Peyer's patch (tissue), 4 donors: ENCODE data around the gene TECPR2. TPM values are rescaled to one million over a fixed set of nuclear protein-coding genes. Genes with fewer than 3 reads are reported as not detected.

Experiments used
- DNase-seq, 3 donors: peaks; one replicate each; pipeline ENCODE4 v3.0.0-alpha.2; 2017 to 2019
- H3K27ac ChIP-seq, 4 donors: fragments of 200-600 bp; sonication (generic); one replicate each; pipeline ENCODE4 v1.5.1; 2016 to 2019
- H3K27me3 ChIP-seq, 2 donors: fragments of 200-600 bp; sonication (generic); one replicate each; pipeline ENCODE4 v1.5.1; 2019
- H3K36me3 ChIP-seq, 3 donors: fragments of 200-600 bp; sonication (generic); one replicate each; pipeline ENCODE4 v1.5.1; 2016 to 2019
- H3K4me1 ChIP-seq, 4 donors: fragments of 200-600 bp; sonication (generic); one replicate each; pipeline ENCODE4 v1.5.1; 2016 to 2019
- H3K4me3 ChIP-seq, 4 donors: fragments of 200-600 bp; sonication (generic); 1 replicate in 3 of 4; 2 replicates in 1 of 4; pipeline ENCODE4 v1.5.1; 2016 to 2019; ENCODE audit warnings: mild to moderate bottlenecking in 1 of 4
- H3K9me3 ChIP-seq, 4 donors: fragments of 200-600 bp; sonication (generic); one replicate each; pipeline ENCODE4 v1.5.1; 2016 to 2019; ENCODE audit warnings: mild to moderate bottlenecking in 1 of 4
- POLR2A ChIP-seq, 2 donors: fragments of 450-650 bp; IDR thresholded peaks; one replicate each; pipeline ENCODE4 v1.5.1; 2017; ENCODE audit warnings: antibody characterized with exemption in 2 of 2, mild to moderate bottlenecking in 2 of 2, moderate library complexity in 2 of 2
- total RNA-seq, 4 donors: library from RNA; depleted of rRNA; stranded (reverse); fragments of >200 nt; gene quantifications; one replicate each; pipeline ENCODE4 v1.1.0, GENCODE V29; 2016
- TF ChIP-seq, protein P1 (sequence below), 6 experiments: fragments of 450-650 bp in 4 of 6; fragments of 200-600 bp in 2 of 6; sonication (generic) in 1 of 6; IDR thresholded peaks; one replicate each; pipeline ENCODE4 v1.5.1; 2017 to 2019; ENCODE audit warnings: antibody characterized with exemption in 6 of 6, mild to moderate bottlenecking in 3 of 6, moderate library complexity in 1 of 6

Gene TECPR2
- total RNA-seq, 4 donors from 2014 or later, result 21.5 to 45.3 (median 22.4) TPM

DNA sequence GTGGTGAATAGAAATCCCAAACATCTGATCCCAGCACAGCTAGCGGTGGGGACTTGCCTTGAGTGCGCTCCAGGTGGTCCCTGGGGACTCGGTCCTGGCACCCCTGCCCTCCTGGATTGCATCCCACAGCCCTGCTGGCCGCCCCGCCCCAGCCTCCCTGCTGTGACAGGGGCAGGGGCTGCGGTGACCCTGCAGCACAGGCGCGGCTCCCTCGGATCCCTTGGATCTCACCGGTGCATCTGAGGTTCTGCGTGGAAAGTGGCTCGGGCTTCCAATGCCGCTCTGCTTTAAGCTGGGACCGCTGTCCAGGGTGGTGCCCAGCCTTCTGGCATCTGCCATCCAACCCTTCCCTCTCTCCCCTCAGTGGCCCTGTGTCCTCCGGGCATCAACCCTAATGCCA lies 130.8 kb downstream of the TECPR2 start:
- H3K27ac ChIP-seq, result no peak overlapping the region
- H3K9me3 ChIP-seq, result no peaks in the 10 kb centered on the region
- H3K36me3 ChIP-seq, result peaks cover 0 to 15% (median 0%) of the 10 kb centered on the region in 3 donors
- no peaks in the 10 kb centered on the region for H3K4me1 ChIP-seq
- peak in 1 of 3 donors; percentile 16 for DNase-seq
- TF ChIP-seq, protein P1, sequence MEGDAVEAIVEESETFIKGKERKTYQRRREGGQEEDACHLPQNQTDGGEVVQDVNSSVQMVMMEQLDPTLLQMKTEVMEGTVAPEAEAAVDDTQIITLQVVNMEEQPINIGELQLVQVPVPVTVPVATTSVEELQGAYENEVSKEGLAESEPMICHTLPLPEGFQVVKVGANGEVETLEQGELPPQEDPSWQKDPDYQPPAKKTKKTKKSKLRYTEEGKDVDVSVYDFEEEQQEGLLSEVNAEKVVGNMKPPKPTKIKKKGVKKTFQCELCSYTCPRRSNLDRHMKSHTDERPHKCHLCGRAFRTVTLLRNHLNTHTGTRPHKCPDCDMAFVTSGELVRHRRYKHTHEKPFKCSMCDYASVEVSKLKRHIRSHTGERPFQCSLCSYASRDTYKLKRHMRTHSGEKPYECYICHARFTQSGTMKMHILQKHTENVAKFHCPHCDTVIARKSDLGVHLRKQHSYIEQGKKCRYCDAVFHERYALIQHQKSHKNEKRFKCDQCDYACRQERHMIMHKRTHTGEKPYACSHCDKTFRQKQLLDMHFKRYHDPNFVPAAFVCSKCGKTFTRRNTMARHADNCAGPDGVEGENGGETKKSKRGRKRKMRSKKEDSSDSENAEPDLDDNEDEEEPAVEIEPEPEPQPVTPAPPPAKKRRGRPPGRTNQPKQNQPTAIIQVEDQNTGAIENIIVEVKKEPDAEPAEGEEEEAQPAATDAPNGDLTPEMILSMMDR (IDR thresholded peaks at IDR 0.05), result no peak
- no peak for TF ChIP-seq POLR2A (IDR thresholded peaks at IDR 0.05)
- H3K4me3 ChIP-seq, result no peak overlapping the region
- H3K27me3 ChIP-seq, result no peaks in the 10 kb centered on the region

DNA sequence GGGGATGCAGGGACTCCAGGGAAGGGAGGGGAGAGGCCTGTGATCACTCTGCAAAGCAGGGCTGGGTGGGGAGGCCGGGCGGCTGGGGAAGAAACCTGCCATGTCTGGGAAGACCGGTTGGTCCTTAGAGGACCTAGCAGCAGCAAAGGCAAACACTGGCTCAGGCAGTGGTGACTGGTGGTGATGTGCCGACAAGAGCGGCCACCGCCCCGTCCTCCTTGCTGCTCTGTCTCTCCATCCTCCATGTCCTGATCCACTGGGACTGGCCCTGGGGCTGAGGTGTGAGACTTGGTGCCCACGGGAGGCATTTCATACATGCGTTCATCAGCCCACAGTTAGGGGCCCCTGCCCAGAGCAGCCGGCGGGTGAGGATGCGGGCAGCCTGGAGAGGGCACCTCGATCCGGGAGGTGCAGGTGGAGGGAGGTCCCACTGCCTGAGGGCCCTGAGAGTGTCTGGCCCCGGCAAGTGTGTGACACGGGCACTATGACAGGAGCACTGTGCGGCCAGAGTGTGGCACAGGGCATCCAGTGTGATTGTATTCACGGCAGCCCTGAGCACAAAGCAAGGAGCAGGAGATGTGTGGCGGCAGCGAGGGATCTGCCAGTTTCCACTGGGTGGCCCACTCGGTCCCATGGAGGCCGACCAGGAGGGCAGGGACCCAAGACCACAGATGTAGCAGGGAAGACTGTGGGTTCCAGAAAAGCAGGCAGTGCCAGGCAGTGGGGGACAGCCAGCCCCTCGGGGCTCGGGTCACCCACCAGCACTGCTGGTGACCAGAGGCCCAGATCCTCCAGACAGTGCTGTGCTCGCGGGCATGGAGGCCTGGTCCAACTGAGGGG lies 133.0 kb downstream of the TECPR2 start:
- Histone ChIP-seq H3K36me3 (peaks cover 0 to 20% (median 0%) of the 10 kb centered on the region in 3 donors), H3K27ac (no peak overlapping the region), H3K4me1 (no peaks in the 10 kb centered on the region), H3K9me3 (no peaks in the 10 kb centered on the region), H3K4me3 (no peak overlapping the region), H3K27me3 (no peaks in the 10 kb centered on the region)
- no peak for DNase-seq
- TF ChIP-seq, protein P1 (IDR thresholded peaks at IDR 0.05), result no peak
- TF ChIP-seq POLR2A (IDR thresholded peaks at IDR 0.05), result no peak

DNA sequence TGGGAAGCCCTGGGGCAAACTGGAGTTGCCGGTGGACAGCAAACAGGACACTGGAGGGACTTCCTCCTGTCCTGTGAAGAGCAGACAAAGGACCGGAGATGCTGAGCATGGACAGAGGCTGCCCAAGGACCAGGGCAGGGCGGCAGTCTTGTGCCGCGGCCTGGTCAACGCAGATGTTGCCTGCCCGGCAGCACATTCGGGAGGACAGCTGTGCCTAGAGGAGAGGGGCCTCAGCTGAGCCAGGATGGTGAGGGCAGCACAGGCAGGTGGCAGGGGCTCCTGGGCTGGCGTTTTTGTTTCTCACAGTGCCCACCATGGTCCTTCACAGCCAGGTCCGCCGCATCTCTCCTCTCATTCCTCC lies 133.6 kb downstream of the TECPR2 start:
- Histone ChIP-seq H3K9me3 (no peaks in the 10 kb centered on the region), H3K27me3 (no peaks in the 10 kb centered on the region), H3K36me3 (peaks cover 0 to 20% (median 0%) of the 10 kb centered on the region in 3 donors), H3K4me1 (no peaks in the 10 kb centered on the region), H3K27ac (no peak overlapping the region), H3K4me3 (no peak overlapping the region)
- no peak for DNase-seq
- no peak for TF ChIP-seq POLR2A (IDR thresholded peaks at IDR 0.05)
- TF ChIP-seq, protein P1 (IDR thresholded peaks at IDR 0.05), result no peak

DNA sequence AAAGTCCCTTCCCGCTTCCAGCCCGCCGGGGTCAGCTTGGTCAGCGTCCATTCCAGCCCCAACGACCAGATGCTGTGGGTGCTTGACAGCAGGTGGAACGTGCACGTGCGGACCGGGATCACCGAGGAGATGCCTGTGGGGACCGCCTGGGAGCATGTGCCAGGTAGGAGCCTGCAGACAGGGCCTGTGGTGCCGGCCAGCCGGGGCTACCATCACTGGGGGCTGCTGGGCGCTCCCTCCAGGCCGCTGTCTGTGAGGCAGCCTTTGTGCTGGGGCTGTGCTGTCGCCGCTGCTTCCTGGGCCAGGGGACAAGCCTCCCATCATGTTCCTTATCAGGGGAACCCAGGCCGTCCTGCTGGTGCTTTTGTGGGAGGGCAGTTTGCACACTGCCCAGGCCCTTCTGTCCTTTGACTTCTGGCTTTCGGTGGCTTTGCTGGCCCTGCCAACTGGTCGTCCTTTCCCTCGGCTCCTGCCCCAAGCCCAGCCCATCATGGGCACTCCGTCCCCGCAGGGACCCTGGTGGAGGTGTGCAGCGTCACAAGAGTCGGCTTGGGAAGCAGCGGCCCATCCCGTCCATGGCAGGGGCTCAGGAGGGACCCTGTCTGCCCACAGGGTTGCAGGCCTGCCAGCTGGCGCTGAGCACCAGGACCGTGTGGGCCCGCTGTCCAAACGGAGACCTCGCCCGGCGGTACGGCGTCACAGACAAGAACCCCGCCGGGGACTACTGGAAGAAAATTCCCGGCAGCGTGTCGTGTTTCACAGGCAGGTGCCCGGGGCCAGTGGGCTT lies 134.4 kb downstream of the TECPR2 start:
- Histone ChIP-seq H3K9me3 (no peaks in the 10 kb centered on the region), H3K4me3 (no peak overlapping the region), H3K36me3 (peaks cover 0 to 20% (median 0%) of the 10 kb centered on the region in 3 donors), H3K27me3 (no peaks in the 10 kb centered on the region), H3K4me1 (no peaks in the 10 kb centered on the region), H3K27ac (no peak overlapping the region)
- no peak for DNase-seq
- no peak for TF ChIP-seq POLR2A (IDR thresholded peaks at IDR 0.05)
- TF ChIP-seq, protein P1 (IDR thresholded peaks at IDR 0.05), result no peak

DNA sequence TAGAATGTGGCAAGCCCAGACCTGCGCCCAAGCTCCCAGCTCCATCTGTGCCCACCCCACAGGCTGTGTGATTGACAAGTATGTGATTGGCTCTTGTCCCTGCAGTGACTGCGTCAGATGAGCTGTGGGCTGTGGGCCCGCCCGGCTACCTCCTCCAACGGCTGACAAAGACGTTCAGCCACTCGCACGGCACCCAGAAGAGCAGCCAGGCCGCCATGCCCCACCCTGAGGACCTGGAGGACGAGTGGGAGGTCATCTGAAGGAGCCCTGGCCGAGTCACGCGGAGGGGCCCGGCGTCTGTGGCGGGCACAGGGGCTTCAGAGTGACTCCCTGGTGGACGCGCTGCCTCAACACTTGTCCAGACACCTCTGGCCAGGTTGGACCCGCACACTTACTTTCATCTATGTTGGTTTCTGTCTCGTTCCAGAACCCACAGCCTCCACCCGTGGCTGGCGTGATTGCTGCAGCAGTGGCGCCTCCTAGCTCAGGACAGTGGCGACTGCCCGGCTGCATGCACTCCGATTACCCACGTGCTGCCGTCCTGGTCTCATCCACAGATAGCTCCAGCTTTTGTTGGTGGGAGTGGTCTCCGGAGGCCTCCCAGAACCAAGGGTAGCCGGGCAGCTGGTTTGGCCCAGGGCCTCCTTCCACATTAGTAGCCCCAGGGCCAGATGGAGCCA lies 135.4 kb downstream of the TECPR2 start:
- H3K9me3 ChIP-seq, result no peaks in the 10 kb centered on the region
- no peak overlapping the region for H3K27ac ChIP-seq
- no peak for TF ChIP-seq POLR2A (IDR thresholded peaks at IDR 0.05)
- TF ChIP-seq, protein P1 (IDR thresholded peaks at IDR 0.05), result peak in 4 of 6 experiments; percentile 19 to 75 (median 72)
- DNase-seq, result peak in 1 of 3 donors; percentile 76
- H3K4me1 ChIP-seq, result no peaks in the 10 kb centered on the region
- H3K27me3 ChIP-seq, result no peaks in the 10 kb centered on the region
- peaks cover 0 to 20% (median 0%) of the 10 kb centered on the region in 3 donors for H3K36me3 ChIP-seq
- no peak overlapping the region for H3K4me3 ChIP-seq
